GM15510 (cell line): Measurements from ENCODE around the gene SEH1L.

Source experiments
- POLR2A ChIP-seq: IDR thresholded peaks from 3 replicates; pipeline ENCODE4 v1.6.1; 2011; ENCODE audit warnings: borderline replicate concordance; ENCODE audit not compliant: insufficient read length; ENCODE audit errors: extremely low read depth

Gene SEH1L

GRCh38 chr18:12947285-12948049 is at the start of gene SEH1L:
TSS of gene SEH1L (plus strand) at chr18:12948011. CDS start at chr18:12948122, 111 bp downstream.
- TF ChIP-seq POLR2A = peak; percentile 50

GRCh38 chr18:12904012-12904516 is 43.7 kb upstream of the SEH1L start:
- TF ChIP-seq POLR2A = no peak

GRCh38 chr18:12906119-12906518 is 41.7 kb upstream of the SEH1L start:
- no peak for TF ChIP-seq POLR2A

- no peak for TF ChIP-seq POLR2A
Measured at GRCh38 chr18:12906773-12907172, 41.0 kb upstream of the SEH1L start.

GRCh38 chr18:12907258-12907925 is 40.4 kb upstream of the SEH1L start:
- no peak for TF ChIP-seq POLR2A

GRCh38 chr18:12908706-12909105 is 39.1 kb upstream of the SEH1L start:
- TF ChIP-seq POLR2A = no peak

GRCh38 chr18:12911025-12911928 is 36.5 kb upstream of the SEH1L start:
- TF ChIP-seq POLR2A = no peak

GRCh38 chr18:12911929-12912703 is 35.7 kb upstream of the SEH1L start:
- no peak for TF ChIP-seq POLR2A

GRCh38 chr18:12921178-12921577 is 26.6 kb upstream of the SEH1L start:
- no peak for TF ChIP-seq POLR2A

- TF ChIP-seq POLR2A = no peak
Measured at GRCh38 chr18:12922266-12922665, 25.5 kb upstream of the SEH1L start.

- no peak for TF ChIP-seq POLR2A
Measured at GRCh38 chr18:12924616-12925015, 23.2 kb upstream of the SEH1L start.

GRCh38 chr18:12928206-12928605 is 19.6 kb upstream of the SEH1L start:
- no peak for TF ChIP-seq POLR2A

GRCh38 chr18:12928641-12929040 is 19.2 kb upstream of the SEH1L start:
- no peak for TF ChIP-seq POLR2A

- TF ChIP-seq POLR2A = no peak
Measured at GRCh38 chr18:12929477-12930083, 18.2 kb upstream of the SEH1L start.
